GM23338 (cell line): ENCODE measurements around the gene IGSF22. TPM values are rescaled to one million over a fixed set of nuclear protein-coding genes. Genes with fewer than 3 reads are reported as not detected.

ENCODE experiments used
- ATAC-seq: fragments of 200-7000 bp; cut with Tn5 transposase; 3 replicates; pipeline ENCODE4 v1.9.1; 2020
- DNase-seq: peaks from one replicate; pipeline ENCODE4 v3.0.0-alpha.2; 2015; ENCODE audit warnings: low spot score
- H2AFZ ChIP-seq: fragments of 200-600 bp; sonication (generic); 2 replicates; pipeline ENCODE4 v1.8.0; 2016; ENCODE audit warnings: antibody characterized with exemption, mild to moderate bottlenecking, moderate library complexity
- H3F3A ChIP-seq: fragments of 200-600 bp; sonication (generic); replicated peaks from 2 replicates; pipeline ENCODE4 v1.8.0; 2017; ENCODE audit warnings: antibody characterized with exemption, mixed run types, low read depth
- H3K27ac ChIP-seq: fragments of 200-600 bp; sonication (generic); 2 replicates; pipeline ENCODE4 v1.6.1; 2016; ENCODE audit warnings: low read depth
- H3K27me3 ChIP-seq: fragments of 200-600 bp; sonication (generic); 2 replicates; pipeline ENCODE4 v1.8.0; 2016; ENCODE audit warnings: mild to moderate bottlenecking, mixed run types, moderate library complexity; ENCODE audit not compliant: insufficient read depth
- H3K36me3 ChIP-seq: fragments of 200-600 bp; sonication (generic); 2 replicates; pipeline ENCODE4 v1.8.0; 2016; ENCODE audit warnings: mild to moderate bottlenecking; ENCODE audit not compliant: insufficient read depth
- H3K4me1 ChIP-seq: fragments of 200-600 bp; sonication (generic); 2 replicates; pipeline ENCODE4 v1.8.0; 2016; ENCODE audit warnings: mild to moderate bottlenecking, moderate library complexity; ENCODE audit not compliant: insufficient read depth
- H3K4me2 ChIP-seq: fragments of 200-600 bp; sonication (generic); 2 replicates; pipeline ENCODE4 v1.7.1; 2017; ENCODE audit warnings: mixed run types
- H3K4me3 ChIP-seq: fragments of 200-600 bp; sonication (generic); 2 replicates; pipeline ENCODE4 v1.6.1; 2016; ENCODE audit warnings: mixed run types
- H3K79me2 ChIP-seq: fragments of 200-600 bp; sonication (generic); replicated peaks from 2 replicates; pipeline ENCODE4 v1.8.0; 2017; ENCODE audit warnings: mild to moderate bottlenecking; ENCODE audit not compliant: insufficient read depth
- H3K9me2 ChIP-seq: fragments of 200-600 bp; sonication (generic); 2 replicates; pipeline ENCODE4 v1.8.0; 2017; ENCODE audit not compliant: insufficient read depth
- H4K20me1 ChIP-seq: fragments of 200-600 bp; sonication (generic); replicated peaks from 2 replicates; pipeline ENCODE4 v1.8.0; 2017; ENCODE audit warnings: mild to moderate bottlenecking; ENCODE audit not compliant: insufficient read depth
- H3K27ac Mint-ChIP-seq: 2 replicates; pipeline ENCODE4 v1.8.0; 2020; ENCODE audit warnings: inconsistent platforms, mild to moderate bottlenecking, moderate library complexity, mixed read lengths
- H3K27me3 Mint-ChIP-seq: 3 replicates; pipeline ENCODE4 v1.8.0; 2022; ENCODE audit warnings: low read depth, mild to moderate bottlenecking, moderate library complexity, mixed read lengths, inconsistent platforms; ENCODE audit not compliant: insufficient read depth, poor library complexity
- H3K36me3 Mint-ChIP-seq: 3 replicates; pipeline ENCODE4 v1.8.0; 2021; ENCODE audit warnings: low read depth, mild to moderate bottlenecking, inconsistent platforms, moderate library complexity, mixed read lengths
- H3K4me1 Mint-ChIP-seq: 3 replicates; pipeline ENCODE4 v1.8.0; 2020; ENCODE audit warnings: mild to moderate bottlenecking, inconsistent platforms, mixed read lengths
- H3K4me3 Mint-ChIP-seq: 3 replicates; pipeline ENCODE4 v1.8.0; 2021; ENCODE audit warnings: moderate library complexity, mild to moderate bottlenecking, inconsistent platforms, mixed read lengths
- H3K9me3 Mint-ChIP-seq: 3 replicates; pipeline ENCODE4 v1.8.0; 2020; ENCODE audit warnings: moderate library complexity, mild to moderate bottlenecking, inconsistent platforms, mixed read lengths
- CREB1 ChIP-seq: fragments of 250-450 bp; sonication (Bioruptor Pico); IDR thresholded peaks from 2 replicates; pipeline ENCODE4 v1.5.0; 2020; ENCODE audit warnings: low read depth, mild to moderate bottlenecking, moderate library complexity
- CTCF ChIP-seq, 2 experiments: fragments of 200-600 bp in 1 of 2; sonication (generic) in 1 of 2; conservative IDR thresholded peaks; 2 replicates each; pipeline versions ENCODE4 v1.5.1 to v1.6.1; 2016 to 2017; ENCODE audit warnings: antibody characterized with exemption in 2 of 2, low read depth in 2 of 2, mild to moderate bottlenecking in 2 of 2, moderate library complexity in 1 of 2
- ETS1 ChIP-seq: IDR thresholded peaks from 2 replicates; pipeline ENCODE4 v1.6.1; 2016; ENCODE audit warnings: antibody characterized with exemption
- EZH2 ChIP-seq: fragments of 200-600 bp; sonication (generic); IDR thresholded peaks from one replicate; pipeline ENCODE4 v1.8.0; 2017; ENCODE audit warnings: antibody characterized with exemption, mild to moderate bottlenecking, low read depth; ENCODE audit not compliant: unreplicated experiment
- EZH2phosphoT487 ChIP-seq: fragments of 200-600 bp; sonication (generic); IDR thresholded peaks from one replicate; pipeline ENCODE4 v1.8.1; 2018; ENCODE audit warnings: antibody characterized with exemption; ENCODE audit not compliant: unreplicated experiment
- JUNB ChIP-seq: IDR thresholded peaks from one replicate; pipeline ENCODE4 v1.6.1; 2016; ENCODE audit warnings: antibody characterized with exemption; ENCODE audit not compliant: unreplicated experiment
- NANOG ChIP-seq: IDR thresholded peaks from 2 replicates; pipeline ENCODE4 v1.6.1; 2016; ENCODE audit warnings: antibody characterized with exemption, borderline replicate concordance
- POLR2AphosphoS5 ChIP-seq: IDR thresholded peaks from 2 replicates; pipeline ENCODE4 v1.6.1; 2016; ENCODE audit warnings: antibody characterized with exemption, low read depth
- REST ChIP-seq: IDR thresholded peaks from one replicate; pipeline ENCODE4 v1.6.1; 2018; ENCODE audit warnings: antibody characterized with exemption; ENCODE audit not compliant: unreplicated experiment
- STAT1 ChIP-seq: IDR thresholded peaks from one replicate; pipeline ENCODE4 v1.6.1; 2016; ENCODE audit warnings: antibody characterized with exemption; ENCODE audit not compliant: unreplicated experiment
- ZNF114 ChIP-seq: fragments of 250-450 bp; sonication (Bioruptor Pico); IDR thresholded peaks from 2 replicates; pipeline ENCODE4 v1.5.0; 2020; ENCODE audit warnings: mild to moderate bottlenecking, moderate library complexity
- ZNF331 ChIP-seq: fragments of 250-450 bp; sonication (Bioruptor Pico); IDR thresholded peaks from 2 replicates; pipeline ENCODE4 v1.5.0; 2020; ENCODE audit warnings: low read depth, mild to moderate bottlenecking, moderate library complexity
- ZNF462 ChIP-seq: fragments of 250-450 bp; sonication (Bioruptor Pico); IDR thresholded peaks from 2 replicates; pipeline ENCODE4 v1.5.0; 2020; ENCODE audit warnings: mild to moderate bottlenecking, moderate library complexity
- polyA plus RNA-seq: library from polyadenylated mRNA; unstranded; fragments of >200 nt; fragmentation: Nextera tagmentation; extraction: Ambion mirVana; gene quantifications from 2 replicates; pipeline ENCODE4 v1.2.1, GENCODE V29; 2016
- total RNA-seq: library from RNA; depleted of rRNA; stranded (reverse); fragments of >200 nt; shearing (Covaris generic); gene quantifications from 2 replicates; pipeline ENCODE4 v1.2.3, GENCODE V29; 2014

Gene IGSF22
- total and polyA plus RNA-seq, 2 experiments from 2014 or later: 0.37 TPM; not detected in 1

- Histone ChIP-seq H3K4me1 (peaks cover 10% of the 10 kb centered on the region), H3K4me3 (no peak overlapping the region), H2AFZ (peak overlapping the region; percentile 39; the same call in 1 of the 2 replicates), H4K20me1 (no peaks in the 10 kb centered on the region), H3K79me2 (no peaks in the 10 kb centered on the region), H3F3A (no peaks in the 10 kb centered on the region), H3K9me2 (no peaks in the 10 kb centered on the region), H3K27ac (no peak overlapping the region), H3K4me2 (no peak overlapping the region), H3K36me3 (no peaks in the 10 kb centered on the region), H3K27me3 (no peaks in the 10 kb centered on the region)
- peaks cover 7% of the 10 kb centered on the region for H3K27me3 Mint-ChIP-seq
- peaks cover 16% of the 10 kb centered on the region for H3K4me1 Mint-ChIP-seq
- H3K36me3 Mint-ChIP-seq: no peaks in the 10 kb centered on the region
- ATAC-seq (no peak), DNase-seq (no peak)
- H3K9me3 Mint-ChIP-seq: no peaks in the 10 kb centered on the region
- no peak overlapping the region for H3K4me3 Mint-ChIP-seq
- no peak overlapping the region for H3K27ac Mint-ChIP-seq
- TF ChIP-seq ZNF331 (CRISPR knock-in tag) (no peak), REST (no peak), EZH2phosphoT487 (no peak), EZH2 (no peak), ZNF114 (no peak), ETS1 (no peak), POLR2AphosphoS5 (no peak), JUNB (no peak), CREB1 (CRISPR knock-in tag) (no peak), ZNF462 (no peak), NANOG (no peak), STAT1 (no peak), CTCF (conservative IDR thresholded peaks at IDR 0.05; ENCODE audit: low read depth in 2 of 2) (no peak)
Observed at GRCh38 chr11:18669219-18669596, 56.8 kb downstream of the IGSF22 start.
